Activated naive CD4-positive, alpha-beta T cell treated with anti-CD3 and anti-CD28 coated beads, Interleukin-2, amount 50 U/mL, for 72 hours (primary cell): Measurements from ENCODE around the gene POMGNT2. TPM values are rescaled to one million over a fixed set of nuclear protein-coding genes. Genes with fewer than 3 reads are reported as not detected.
A peak's percentile ranks its signal among the peaks of the same experiment; 100 is the strongest.
"Not testable (repeated sequence)": the region's sequence is repeated elsewhere in the genome, so short reads cannot be mapped to it uniquely, and the experiment has no call there.

Source experiments
- ATAC-seq, 2 donors: fragments of 150-1000 bp; cut with Tn5 transposase; 2 replicates each; pipeline ENCODE4 v1.10.0; 2021; ENCODE audit warnings: mild to moderate bottlenecking in 2 of 2, moderate library complexity in 2 of 2
- DNase-seq, 2 donors: peaks; one replicate each; pipeline ENCODE4 v3.0.0; 2021 to 2022; ENCODE audit warnings: low spot score in 2 of 2
- H3K27ac Mint-ChIP-seq, 2 donors: one replicate each; pipeline ENCODE4 v1.8.0; 2022; ENCODE audit warnings: mild to moderate bottlenecking in 2 of 2, mixed read lengths in 2 of 2
- H3K36me3 Mint-ChIP-seq, 2 donors: one replicate each; pipeline ENCODE4 v1.8.0; 2022; ENCODE audit warnings: mixed read lengths in 2 of 2
- H3K9me3 Mint-ChIP-seq, 2 donors: one replicate each; pipeline ENCODE4 v1.8.0; 2022; ENCODE audit warnings: mixed read lengths in 2 of 2
- total RNA-seq, 2 donors: library from RNA; stranded (reverse); gene quantifications; one replicate each; pipeline ENCODE4 v1.2.3, GENCODE V29; 2022

The POMGNT2 gene
- total RNA-seq, 2 donors from 2014 or later = 4.1 to 6.4 TPM

DNA sequence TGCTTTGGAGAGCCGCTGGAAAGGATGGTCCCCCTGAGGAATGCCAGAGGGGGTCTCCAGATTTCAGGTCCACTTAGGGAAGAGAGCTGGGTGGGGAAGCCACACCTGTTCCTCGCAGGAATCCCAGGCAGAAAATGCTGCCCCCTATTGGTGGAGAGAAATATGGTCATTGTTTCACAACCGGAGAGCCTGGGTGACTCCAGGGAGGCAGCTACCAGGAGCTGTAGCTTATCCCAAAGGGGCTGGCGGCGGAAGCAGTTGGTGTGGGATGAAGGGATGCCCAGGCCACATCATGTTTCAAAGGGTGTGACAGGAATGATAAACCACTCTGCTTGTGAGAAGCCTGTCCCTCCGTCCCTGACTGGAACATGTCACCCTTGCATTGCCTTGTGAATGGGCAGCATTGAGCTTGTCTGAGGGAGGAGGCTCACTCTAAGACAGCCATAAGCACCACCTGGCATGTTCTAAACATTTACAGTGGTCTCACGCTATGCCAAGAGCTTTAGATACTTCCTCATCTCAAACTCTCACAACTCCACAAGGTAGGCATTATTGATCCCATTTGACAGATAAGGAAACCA lies 34.5 kb downstream of the POMGNT2 start:
- peak in 1 of 2 donors; percentile 40 for ATAC-seq
- no peak overlapping the region for H3K27ac Mint-ChIP-seq
- DNase-seq = peak in 1 of 2 donors; percentile 33
- no peaks in the 10 kb centered on the region for H3K36me3 Mint-ChIP-seq
- H3K9me3 Mint-ChIP-seq = no peaks in the 10 kb centered on the region

DNA sequence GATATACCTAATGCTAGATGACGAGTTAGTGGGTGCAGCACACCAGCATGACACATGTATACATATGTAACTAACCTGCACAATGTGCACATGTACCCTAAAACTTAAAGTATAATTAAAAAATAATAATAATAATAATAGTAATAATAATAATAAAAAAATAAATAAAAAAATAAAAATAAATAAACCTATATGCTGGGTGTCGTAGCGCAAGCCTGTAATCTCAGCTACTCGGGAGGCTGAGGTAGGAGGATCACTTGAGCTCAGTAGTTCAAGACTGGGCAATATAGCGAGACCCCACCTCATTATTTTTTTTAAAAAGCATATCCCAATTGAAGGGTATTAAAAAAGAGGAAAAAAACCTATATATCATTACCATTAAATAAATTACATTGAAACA lies 35.2 kb downstream of the POMGNT2 start:
- not testable (repeated sequence) for H3K36me3 Mint-ChIP-seq, DNase-seq, ATAC-seq, H3K27ac Mint-ChIP-seq, H3K9me3 Mint-ChIP-seq

DNA sequence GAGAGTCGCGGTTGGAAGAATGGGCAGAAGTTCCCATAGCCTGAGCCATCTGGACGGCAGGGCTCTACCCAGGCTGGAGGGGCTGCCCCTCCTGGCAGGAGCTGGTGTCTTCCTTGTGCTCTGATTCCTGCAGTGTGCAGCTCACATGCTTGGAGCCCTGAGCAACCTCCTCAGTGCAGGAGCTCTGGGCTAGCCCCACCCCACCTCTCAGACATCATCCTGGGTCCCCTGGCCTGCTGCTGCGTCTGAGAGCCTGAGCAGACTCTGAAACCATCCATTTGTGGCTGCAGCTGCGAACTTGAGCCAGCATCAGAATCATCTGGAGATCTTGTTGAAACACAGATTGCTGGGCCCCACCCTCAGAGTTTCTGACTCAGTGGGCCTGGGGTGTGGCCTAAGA lies 42.8 kb downstream of the POMGNT2 start:
- DNase-seq = no peak
- no peaks in the 10 kb centered on the region for H3K9me3 Mint-ChIP-seq
- no peaks in the 10 kb centered on the region for H3K36me3 Mint-ChIP-seq
- no peak overlapping the region for H3K27ac Mint-ChIP-seq
- no peak for ATAC-seq

DNA sequence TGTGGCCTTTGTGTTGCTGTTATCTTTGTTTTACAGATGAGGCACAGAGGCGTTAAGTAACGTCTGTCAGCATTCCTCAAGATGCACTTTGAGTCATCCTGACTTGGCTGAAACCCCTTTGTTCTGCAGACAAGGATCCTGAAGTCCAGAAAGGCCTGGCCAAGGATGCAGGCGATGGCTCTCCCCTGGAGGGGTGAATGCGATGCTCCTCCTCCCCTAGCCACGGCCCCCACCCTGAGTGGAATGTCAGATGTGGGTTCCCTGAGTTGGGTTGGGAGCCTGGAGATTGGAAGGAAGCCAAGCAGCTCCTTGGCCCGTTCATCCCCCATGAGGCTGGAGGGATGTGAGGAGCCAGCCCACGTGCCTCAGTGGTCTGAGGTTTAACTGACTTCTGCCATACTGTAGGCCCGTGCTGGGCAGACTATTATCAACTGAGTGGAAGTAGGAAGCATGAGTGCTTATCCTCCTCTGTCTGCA lies 43.3 kb downstream of the POMGNT2 start:
- DNase-seq = no peak
- no peaks in the 10 kb centered on the region for H3K9me3 Mint-ChIP-seq
- ATAC-seq = no peak
- no peaks in the 10 kb centered on the region for H3K36me3 Mint-ChIP-seq
- H3K27ac Mint-ChIP-seq = no peak overlapping the region

DNA sequence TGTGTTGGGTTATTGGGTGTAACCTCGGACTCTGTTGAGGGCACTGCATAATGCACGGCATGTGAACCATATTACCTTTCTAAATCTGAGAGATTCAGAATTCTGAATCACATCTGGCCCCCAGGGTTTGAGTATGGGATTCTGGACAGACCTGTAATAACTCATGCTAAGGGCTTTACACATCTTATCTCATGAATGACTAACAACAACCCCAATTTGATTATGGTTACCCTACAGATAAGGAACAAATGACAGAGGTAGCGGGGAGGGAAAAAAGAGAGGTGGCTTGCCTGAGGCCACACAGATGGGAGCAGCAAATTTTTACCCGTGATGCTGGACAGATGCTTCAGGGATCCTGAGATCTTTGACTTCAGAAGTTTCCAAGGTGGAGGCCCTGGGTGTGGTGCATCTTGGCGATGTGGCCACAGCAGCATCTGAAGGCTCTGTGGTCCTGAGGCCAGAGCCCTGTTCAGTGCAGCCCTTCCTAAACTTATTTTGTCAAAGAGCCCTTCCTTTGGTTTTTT lies 43.8 kb downstream of the POMGNT2 start:
- Mint-ChIP-seq H3K27ac (no peak overlapping the region), H3K36me3 (no peaks in the 10 kb centered on the region), H3K9me3 (no peaks in the 10 kb centered on the region)
- DNase-seq (no peak), ATAC-seq (no peak)

DNA sequence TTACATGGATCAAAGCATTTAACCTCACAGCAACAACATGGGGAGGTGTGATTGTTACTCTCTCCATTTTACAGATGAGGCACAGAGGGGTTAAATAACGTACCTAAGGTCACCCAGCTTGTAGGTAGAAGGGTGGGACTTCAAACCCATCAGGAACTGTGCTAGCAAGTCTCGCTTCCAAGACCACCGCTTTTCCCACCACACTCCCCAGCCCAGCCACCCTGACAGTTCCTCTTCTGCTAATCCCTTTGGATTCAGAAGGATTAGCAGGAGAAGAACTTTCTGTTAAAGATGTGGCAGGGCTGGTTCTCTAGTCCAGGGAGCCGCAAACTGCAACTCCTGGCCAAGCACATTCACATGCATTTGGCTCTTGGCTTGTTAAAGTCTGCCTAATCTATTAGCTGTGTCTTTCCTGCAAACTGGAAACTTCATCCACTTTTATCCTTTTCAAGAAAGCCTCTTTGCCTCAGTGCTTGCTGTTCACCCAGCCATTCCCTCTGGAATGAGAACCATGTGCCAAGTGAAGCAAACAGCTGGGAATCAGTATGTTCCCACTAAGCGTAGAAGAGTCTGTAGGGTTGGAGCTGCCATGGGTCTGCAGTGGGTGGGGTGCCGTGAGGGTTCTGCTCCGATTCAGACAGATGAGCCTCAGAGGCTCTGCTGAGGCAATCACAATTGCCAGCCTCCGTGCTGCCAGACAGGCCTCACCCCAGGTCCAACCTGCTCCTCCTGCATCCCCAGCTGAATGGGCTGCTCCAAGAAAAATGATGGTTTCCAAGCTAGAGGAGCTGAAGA lies 44.6 kb downstream of the POMGNT2 start:
- Mint-ChIP-seq H3K9me3 (no peaks in the 10 kb centered on the region), H3K36me3 (no peaks in the 10 kb centered on the region), H3K27ac (no peak overlapping the region)
- DNase-seq (no peak), ATAC-seq (no peak)

DNA sequence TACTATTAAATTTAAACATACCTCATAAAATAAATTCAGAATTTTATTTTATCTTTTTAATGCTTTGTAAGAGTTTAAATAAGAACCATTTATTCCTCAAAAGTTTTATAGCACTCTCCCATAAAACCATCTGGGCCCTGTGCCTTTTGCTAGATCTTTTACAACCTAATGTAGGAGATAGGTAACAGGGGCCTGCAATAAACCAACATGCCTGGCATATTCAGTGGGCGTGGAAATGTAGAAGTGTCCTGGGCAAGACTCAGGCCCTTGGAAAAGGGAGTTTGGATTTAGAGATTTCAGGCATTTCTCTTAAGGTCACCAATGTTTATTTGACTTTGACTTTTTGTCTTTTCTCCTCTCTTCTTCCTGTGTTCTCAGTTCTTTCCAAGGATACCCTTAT lies 46.4 kb downstream of the POMGNT2 start:
- H3K27ac Mint-ChIP-seq = no peak overlapping the region
- H3K9me3 Mint-ChIP-seq = no peaks in the 10 kb centered on the region
- H3K36me3 Mint-ChIP-seq = no peaks in the 10 kb centered on the region
- no peak for DNase-seq
- no peak for ATAC-seq

DNA sequence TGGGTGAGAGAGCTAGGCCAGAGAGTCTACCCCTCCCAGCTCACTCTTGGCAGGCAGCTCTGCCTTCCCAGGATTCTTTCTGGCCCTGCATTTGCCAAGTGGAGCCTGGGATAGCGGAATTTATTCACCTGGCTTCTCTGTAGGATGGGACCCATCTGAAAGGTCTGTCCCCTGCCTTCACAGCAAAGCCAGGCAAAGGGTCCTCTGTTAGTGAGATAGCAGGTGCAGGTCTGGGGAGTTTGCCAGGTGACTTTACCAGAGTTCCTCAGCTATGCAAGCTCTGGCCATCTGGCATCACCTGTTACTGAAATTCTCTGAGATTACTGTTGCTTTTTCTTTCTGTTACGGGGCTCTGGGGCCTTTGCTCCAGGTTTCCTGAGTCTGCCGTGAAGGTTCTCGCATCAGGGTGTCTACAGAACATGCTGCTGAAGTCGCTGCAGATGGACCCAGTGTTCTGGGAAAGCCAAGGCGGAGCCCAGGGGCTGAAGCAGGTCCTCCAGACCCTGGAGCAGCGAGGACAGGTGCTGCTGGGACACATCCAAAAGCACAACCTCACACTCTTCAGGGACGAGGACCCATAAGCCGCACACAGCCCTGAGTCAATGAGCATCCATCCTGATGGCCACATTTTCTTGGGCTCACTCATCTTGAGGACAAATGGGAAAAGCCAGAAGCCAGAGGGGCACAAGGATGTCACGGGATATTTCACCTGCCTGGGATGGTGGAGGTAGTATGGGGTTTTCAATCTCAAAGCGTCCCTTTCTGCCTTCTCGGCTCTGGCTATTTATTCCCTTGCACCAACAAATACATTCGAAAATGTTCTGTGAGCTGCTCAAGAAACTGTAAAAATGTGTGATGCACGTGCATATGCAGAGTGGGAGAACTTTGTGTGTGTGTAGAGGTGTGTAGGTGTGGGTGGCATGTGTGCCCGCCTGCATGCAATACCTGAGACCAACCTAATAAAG lies 49.8 kb downstream of the POMGNT2 start:
- DNase-seq (no peak), ATAC-seq (no peak)

DNA sequence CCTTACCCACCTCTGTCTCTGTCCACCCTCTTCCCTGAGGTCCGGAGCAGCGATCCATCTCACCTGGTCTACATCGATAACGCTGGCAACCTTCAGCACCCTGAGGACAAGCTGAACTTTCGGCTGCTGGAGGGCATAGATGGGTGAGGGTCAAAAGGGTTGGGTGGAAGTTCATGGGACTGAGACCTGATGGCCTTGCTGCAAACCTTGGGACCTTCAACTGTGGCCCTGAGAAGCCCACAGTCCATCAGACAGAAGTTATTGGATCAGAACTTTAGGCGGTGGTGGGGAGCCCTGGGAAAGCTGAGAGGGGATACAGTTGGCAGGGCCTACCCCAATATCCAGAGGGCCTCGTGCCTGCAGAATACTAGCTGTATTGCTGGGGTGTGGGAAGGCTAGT lies 50.5 kb downstream of the POMGNT2 start:
- ATAC-seq = no peak
- Mint-ChIP-seq H3K27ac (no peak overlapping the region), H3K36me3 (peaks cover 19 to 22% of the 10 kb centered on the region in 2 donors), H3K9me3 (peaks cover 9 to 16% of the 10 kb centered on the region in 2 donors)
- DNase-seq = no peak

More for the DNA sequence above, 49.8 kb downstream of the POMGNT2 start:
- H3K36me3 Mint-ChIP-seq = peaks cover 12 to 18% of the 10 kb centered on the region in 2 donors
- peak overlapping the region in 1 of 2 donors; percentile 44 for H3K27ac Mint-ChIP-seq
- H3K9me3 Mint-ChIP-seq = peaks cover 5 to 9% of the 10 kb centered on the region in 2 donors

DNA sequence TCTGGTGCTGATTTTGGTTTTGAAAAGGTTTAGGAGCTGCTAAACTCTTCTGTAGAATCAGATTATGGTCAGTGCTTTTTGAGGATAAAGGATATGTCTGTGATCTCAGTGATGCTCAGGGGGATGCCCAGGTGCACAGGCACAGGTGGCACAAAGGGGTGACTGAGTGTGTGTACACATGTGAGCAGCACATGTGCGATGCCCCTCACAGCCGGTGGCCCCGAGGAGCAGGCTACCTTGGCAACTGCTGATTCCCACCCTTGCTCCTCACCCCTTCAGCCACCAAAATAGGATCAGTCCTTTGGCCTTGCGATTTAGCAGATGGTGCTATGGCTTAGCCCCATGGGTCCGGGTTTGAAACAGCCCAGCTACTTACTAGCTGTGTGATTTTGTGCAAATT lies 51.1 kb downstream of the POMGNT2 start:
- peaks cover 12 to 19% of the 10 kb centered on the region in 2 donors for H3K9me3 Mint-ChIP-seq
- no peak for ATAC-seq
- no peak overlapping the region for H3K27ac Mint-ChIP-seq
- peaks cover 23 to 26% of the 10 kb centered on the region in 2 donors for H3K36me3 Mint-ChIP-seq
- no peak for DNase-seq

DNA sequence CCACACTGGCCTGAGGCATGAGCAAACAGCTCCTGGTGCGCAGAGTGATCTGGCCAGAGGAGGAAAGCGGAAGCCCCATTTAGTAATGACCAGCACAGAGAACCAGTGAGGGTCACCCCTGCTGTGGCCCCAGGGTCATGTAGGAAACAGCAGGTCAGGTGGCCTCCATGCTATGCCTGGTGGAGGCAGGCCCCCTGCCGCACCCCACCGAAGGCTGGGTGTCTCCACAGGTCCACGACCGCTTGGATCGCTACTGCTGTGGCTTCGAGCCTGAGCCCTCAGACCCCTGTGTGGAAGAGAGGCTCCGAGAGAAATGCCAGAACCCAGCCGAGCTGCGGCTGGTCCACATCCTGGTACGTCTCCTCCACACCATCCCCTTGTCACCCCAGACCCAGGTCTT lies 52.6 kb downstream of the POMGNT2 start:
- no peak for ATAC-seq
- H3K27ac Mint-ChIP-seq = no peak overlapping the region
- peaks cover 12 to 26% of the 10 kb centered on the region in 2 donors for H3K9me3 Mint-ChIP-seq
- no peak for DNase-seq
- H3K36me3 Mint-ChIP-seq = peaks cover 26 to 30% of the 10 kb centered on the region in 2 donors

DNA sequence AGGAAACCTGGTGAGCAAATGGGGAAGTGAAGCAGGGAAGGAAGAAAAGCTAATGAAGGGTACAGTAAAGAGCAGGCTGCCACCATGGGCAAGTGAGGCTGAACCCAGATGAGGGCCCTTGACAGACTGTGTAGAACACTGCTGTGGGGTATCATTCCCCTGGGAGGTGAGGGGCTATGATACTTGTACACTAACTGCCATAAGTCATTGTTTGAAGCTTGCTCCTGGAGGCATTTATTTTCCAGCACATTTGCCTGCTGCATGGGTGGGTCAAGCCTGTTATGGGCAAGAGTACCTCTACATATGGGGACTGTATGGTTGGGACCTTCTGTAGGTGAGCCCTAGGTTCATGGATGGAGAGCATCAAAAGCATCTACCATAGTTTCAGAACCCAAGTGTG lies 57.4 kb downstream of the POMGNT2 start:
- H3K27ac Mint-ChIP-seq = no peak overlapping the region
- H3K36me3 Mint-ChIP-seq = peaks cover 51 to 53% of the 10 kb centered on the region in 2 donors
- ATAC-seq = no peak
- no peak for DNase-seq
- H3K9me3 Mint-ChIP-seq = peaks cover 33 to 50% of the 10 kb centered on the region in 2 donors

DNA sequence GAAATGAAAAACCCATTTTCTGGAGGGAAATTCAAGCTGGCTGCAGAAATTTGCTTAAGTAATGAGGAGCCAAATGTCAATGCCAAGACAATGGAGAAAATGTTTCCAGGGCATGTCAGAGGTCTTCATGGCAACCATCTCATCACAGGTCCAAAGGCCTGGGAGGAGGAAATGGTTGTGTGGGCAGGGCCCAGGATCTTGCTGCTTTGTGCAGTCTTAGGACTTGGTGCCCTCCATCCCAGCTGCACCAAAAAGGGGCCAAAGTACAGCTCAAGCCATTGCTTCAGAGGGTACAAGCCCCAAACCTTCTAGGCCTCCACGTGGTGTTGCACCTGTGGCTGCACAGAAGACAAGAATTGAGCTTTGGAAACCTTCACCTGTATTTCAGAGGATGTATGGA lies 59.3 kb downstream of the POMGNT2 start:
- Mint-ChIP-seq H3K36me3 (peaks cover 38 to 42% of the 10 kb centered on the region in 2 donors), H3K27ac (no peak overlapping the region), H3K9me3 (peaks cover 28 to 43% of the 10 kb centered on the region in 2 donors)
- no peak for DNase-seq
- no peak for ATAC-seq

DNA sequence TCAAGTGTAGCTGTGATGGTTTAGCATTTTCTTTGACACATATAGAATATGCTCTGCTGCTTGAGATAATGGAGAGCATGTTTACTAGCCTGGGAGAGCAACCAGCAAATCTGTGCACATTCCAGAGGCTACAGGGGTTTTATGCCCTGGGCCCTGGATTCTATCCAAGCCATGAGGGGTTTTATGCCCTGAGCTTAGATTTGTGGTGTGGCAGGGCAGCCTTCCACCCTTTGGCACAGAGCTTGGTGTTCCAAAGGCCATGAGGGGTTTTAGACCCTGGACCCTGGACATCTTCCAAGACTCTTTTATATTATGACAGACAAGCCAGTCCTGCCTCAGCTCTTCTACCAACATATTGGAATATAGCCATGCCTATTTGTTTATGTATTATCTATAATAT lies 60.8 kb downstream of the POMGNT2 start:
- ATAC-seq, DNase-seq, H3K27ac Mint-ChIP-seq: not testable (repeated sequence)
- H3K36me3 Mint-ChIP-seq = peaks cover 26 to 30% of the 10 kb centered on the region in 2 donors
- peaks cover 21 to 32% of the 10 kb centered on the region in 2 donors for H3K9me3 Mint-ChIP-seq

DNA sequence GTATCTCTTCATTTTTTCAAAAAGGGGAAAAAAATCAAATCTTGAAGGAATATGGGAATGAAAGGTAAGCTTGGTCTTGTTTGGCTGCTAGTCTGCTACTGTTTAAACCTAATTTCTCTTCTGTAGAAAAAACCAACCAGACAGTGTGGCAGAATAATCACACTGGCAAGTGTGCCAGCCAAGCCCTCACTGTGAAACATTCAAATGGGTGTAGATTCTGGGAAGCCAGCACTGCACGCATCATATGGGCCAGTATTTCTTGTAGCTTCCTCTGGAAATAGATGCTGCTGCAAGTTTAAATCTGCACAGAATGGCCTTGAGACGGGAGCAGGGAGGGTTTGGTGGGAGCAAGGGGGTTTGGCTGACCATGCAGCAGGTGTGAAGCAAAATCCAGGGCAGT lies 62.1 kb downstream of the POMGNT2 start:
- ATAC-seq (no peak), DNase-seq (no peak)
- Mint-ChIP-seq H3K9me3 (peaks cover 21 to 29% of the 10 kb centered on the region in 2 donors), H3K27ac (no peak overlapping the region), H3K36me3 (peaks cover 25 to 28% of the 10 kb centered on the region in 2 donors)

DNA sequence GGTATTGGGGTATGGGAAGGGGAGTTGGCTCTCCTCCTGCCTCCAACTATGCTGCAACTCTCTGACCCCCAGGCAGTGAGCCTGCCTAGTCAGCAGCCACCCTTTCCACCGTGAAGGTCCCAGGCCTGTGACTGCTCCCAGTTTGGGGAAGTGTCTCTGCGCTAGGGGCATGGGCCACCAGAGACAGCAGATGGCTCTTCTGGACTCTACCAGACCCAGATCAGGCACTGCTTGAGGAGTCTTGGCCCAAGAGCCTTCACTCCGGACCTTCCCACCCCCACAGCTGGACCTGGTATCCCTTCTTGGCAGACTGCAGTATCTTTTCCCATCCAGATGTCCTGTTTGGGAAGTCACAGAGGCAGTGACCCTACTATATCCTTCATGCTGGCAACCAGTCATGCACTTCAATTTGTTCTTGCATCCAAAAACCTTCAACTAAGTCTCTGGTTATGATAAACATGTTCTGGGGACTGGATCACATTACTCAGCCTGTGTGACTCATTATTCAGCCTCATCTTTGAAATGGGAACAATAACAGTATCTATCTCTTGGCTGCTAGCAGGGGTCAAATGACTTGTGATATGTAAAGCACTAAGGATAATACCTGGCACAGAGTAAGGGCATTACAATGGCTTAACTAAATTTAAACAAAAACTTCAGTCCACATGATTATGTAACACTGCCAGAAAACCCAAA lies 62.7 kb downstream of the POMGNT2 start:
- peaks cover 20 to 24% of the 10 kb centered on the region in 2 donors for H3K9me3 Mint-ChIP-seq
- H3K27ac Mint-ChIP-seq = no peak overlapping the region
- DNase-seq (no peak), ATAC-seq (peak; percentile 48 to 63)
- peaks cover 22 to 24% of the 10 kb centered on the region in 2 donors for H3K36me3 Mint-ChIP-seq
